Astrocyte (in vitro differentiated cells and primary cell): Measurements from ENCODE around the gene ALCAM. TPM values are rescaled to one million over a fixed set of nuclear protein-coding genes. Genes with fewer than 3 reads are reported as not detected.

Source experiments
- DNase-seq: peaks from one replicate; pipeline ENCODE4 v3.0.0-alpha.2; 2010; ENCODE audit warnings: low read depth
- FAIRE-seq: peaks from 2 replicates; lab custom pipeline; 2011; peaks lifted over from hg19 to GRCh38; lab: Jason Lieb, UNC
- H2AFZ ChIP-seq: 2 replicates; pipeline ENCODE4 v1.6.0; 2012; ENCODE audit warnings: low read depth, low read length, inconsistent platforms
- H3K27ac ChIP-seq: 2 replicates; pipeline ENCODE4 v1.5.1; 2011; ENCODE audit warnings: low read depth, low read length, inconsistent platforms
- H3K27me3 ChIP-seq: 2 replicates; pipeline ENCODE4 v1.6.0; 2011; ENCODE audit warnings: low read length, inconsistent platforms; ENCODE audit not compliant: insufficient read depth
- H3K36me3 ChIP-seq: 2 replicates; pipeline ENCODE4 v1.5.1; 2011; ENCODE audit warnings: low read length, inconsistent platforms; ENCODE audit not compliant: insufficient read depth
- H3K4me1 ChIP-seq: 2 replicates; pipeline ENCODE4 v1.5.1; 2011; ENCODE audit warnings: low read length, inconsistent platforms; ENCODE audit not compliant: insufficient read depth
- H3K4me2 ChIP-seq: 2 replicates; pipeline ENCODE4 v1.6.0; 2012; ENCODE audit warnings: low read length, inconsistent platforms
- H3K4me3 ChIP-seq: 2 replicates; pipeline ENCODE4 v1.5.1; 2011; ENCODE audit warnings: low read depth, mild to moderate bottlenecking, low read length, inconsistent platforms; ENCODE audit not compliant: insufficient read depth
- H3K79me2 ChIP-seq: 2 replicates; pipeline ENCODE4 v1.6.0; 2012; ENCODE audit warnings: mild to moderate bottlenecking, low read length, inconsistent platforms; ENCODE audit not compliant: insufficient read depth
- H3K9ac ChIP-seq: 2 replicates; pipeline ENCODE4 v1.6.0; 2012; ENCODE audit warnings: mild to moderate bottlenecking, low read length, inconsistent platforms
- H3K9me3 ChIP-seq: 2 replicates; pipeline ENCODE4 v1.5.1; 2012; ENCODE audit warnings: low read depth, mild to moderate bottlenecking, low read length, inconsistent platforms; ENCODE audit not compliant: insufficient read depth
- H4K20me1 ChIP-seq: 2 replicates; pipeline ENCODE4 v1.6.0; 2012; ENCODE audit warnings: low read length, inconsistent platforms; ENCODE audit not compliant: insufficient read depth
- H3K27ac Mint-ChIP-seq: one replicate; pipeline ENCODE4 v1.8.0; 2021; ENCODE audit warnings: mild to moderate bottlenecking, mixed read lengths; ENCODE audit not compliant: unreplicated experiment
- H3K27me3 Mint-ChIP-seq: one replicate; pipeline ENCODE4 v1.8.0; 2021; ENCODE audit warnings: low read depth, mixed read lengths; ENCODE audit not compliant: unreplicated experiment
- H3K36me3 Mint-ChIP-seq: one replicate; pipeline ENCODE4 v1.8.0; 2021; ENCODE audit warnings: low read depth, mixed read lengths; ENCODE audit not compliant: unreplicated experiment
- H3K4me1 Mint-ChIP-seq: one replicate; pipeline ENCODE4 v1.8.0; 2021; ENCODE audit warnings: low read depth, mixed read lengths; ENCODE audit not compliant: unreplicated experiment
- H3K4me3 Mint-ChIP-seq: one replicate; pipeline ENCODE4 v1.8.0; 2021; ENCODE audit warnings: mild to moderate bottlenecking, moderate library complexity, mixed read lengths; ENCODE audit not compliant: unreplicated experiment
- H3K9me3 Mint-ChIP-seq: one replicate; pipeline ENCODE4 v1.8.0; 2021; ENCODE audit warnings: mild to moderate bottlenecking, mixed read lengths; ENCODE audit not compliant: unreplicated experiment
- CTCF ChIP-seq: IDR thresholded peaks from 2 replicates; pipeline ENCODE4 v1.5.1; 2011; ENCODE audit warnings: low read depth, mild to moderate bottlenecking, inconsistent platforms, low read length, moderate library complexity; ENCODE audit not compliant: insufficient read depth
- EZH2 ChIP-seq: IDR thresholded peaks from 2 replicates; pipeline ENCODE4 v1.6.1; 2012; ENCODE audit warnings: mild to moderate bottlenecking, low read length, inconsistent platforms; ENCODE audit not compliant: insufficient read depth
- total RNA-seq: library from RNA; stranded (reverse); gene quantifications from 2 replicates; pipeline ENCODE4 v1.2.1, GENCODE V29; 2021

The ALCAM gene
- total RNA-seq, 1 donor from 2014 or later = 154 TPM

DNA sequence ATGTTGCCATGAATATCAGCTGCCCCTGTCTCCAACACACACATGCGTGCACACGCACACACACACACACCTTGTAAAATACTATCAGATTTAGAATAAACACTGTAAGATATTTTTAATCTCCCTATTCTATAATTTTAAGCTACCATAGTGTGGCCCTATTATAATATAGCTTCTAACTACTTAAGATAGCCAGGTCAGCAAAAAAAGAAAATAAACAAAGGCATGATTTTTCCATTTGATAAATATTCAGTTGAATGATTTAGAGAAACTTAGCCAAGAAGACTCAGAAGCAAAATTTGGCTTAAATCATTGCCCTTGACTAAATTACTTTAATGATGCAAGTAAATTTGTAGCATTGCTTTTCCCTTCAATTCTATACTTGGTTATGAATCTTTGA is 162.2 kb downstream of the ALCAM start:
- H3K36me3 Mint-ChIP-seq = peaks cover 14% of the 10 kb centered on the region
- no peaks in the 10 kb centered on the region for H3K79me2 ChIP-seq
- H3K4me3 ChIP-seq = no peak overlapping the region
- H3K9me3 ChIP-seq = no peaks in the 10 kb centered on the region
- no peaks in the 10 kb centered on the region for H3K27me3 Mint-ChIP-seq
- H3K9ac ChIP-seq = no peak overlapping the region
- no peak for FAIRE-seq
- H3K27ac Mint-ChIP-seq = no peak overlapping the region
- H3K9me3 Mint-ChIP-seq = no peaks in the 10 kb centered on the region
- H3K27ac ChIP-seq = no peak overlapping the region
- H4K20me1 ChIP-seq = no peaks in the 10 kb centered on the region
- no peak overlapping the region for H3K4me2 ChIP-seq
- no peaks in the 10 kb centered on the region for H3K27me3 ChIP-seq
- H3K4me1 ChIP-seq = peaks cover 28% of the 10 kb centered on the region
- H3K4me3 Mint-ChIP-seq = no peak overlapping the region
- no peak for TF ChIP-seq EZH2
- H2AFZ ChIP-seq = no peak overlapping the region
- DNase-seq = no peak
- peaks cover 13% of the 10 kb centered on the region for H3K36me3 ChIP-seq
- H3K4me1 Mint-ChIP-seq = peaks cover 6% of the 10 kb centered on the region

GRCh38 chr3:105529456-105529855 is 162.7 kb downstream of the ALCAM start:
- Mint-ChIP-seq H3K9me3 (no peaks in the 10 kb centered on the region), H3K27me3 (no peaks in the 10 kb centered on the region), H3K4me3 (no peak overlapping the region), H3K4me1 (peaks cover 11% of the 10 kb centered on the region), H3K36me3 (peaks cover 14% of the 10 kb centered on the region), H3K27ac (no peak overlapping the region)
- H3K27me3 ChIP-seq = no peaks in the 10 kb centered on the region
- H3K4me3 ChIP-seq = no peak overlapping the region
- no peak overlapping the region for H2AFZ ChIP-seq
- H3K4me1 ChIP-seq = peaks cover 28% of the 10 kb centered on the region
- FAIRE-seq = peak; percentile 55
- H3K36me3 ChIP-seq = peaks cover 11% of the 10 kb centered on the region
- no peaks in the 10 kb centered on the region for H3K79me2 ChIP-seq
- no peak for DNase-seq
- TF ChIP-seq CTCF (no peak), EZH2 (no peak)
- no peak overlapping the region for H3K4me2 ChIP-seq
- no peak overlapping the region for H3K27ac ChIP-seq
- no peaks in the 10 kb centered on the region for H4K20me1 ChIP-seq
- H3K9me3 ChIP-seq = no peaks in the 10 kb centered on the region
- no peak overlapping the region for H3K9ac ChIP-seq

DNA sequence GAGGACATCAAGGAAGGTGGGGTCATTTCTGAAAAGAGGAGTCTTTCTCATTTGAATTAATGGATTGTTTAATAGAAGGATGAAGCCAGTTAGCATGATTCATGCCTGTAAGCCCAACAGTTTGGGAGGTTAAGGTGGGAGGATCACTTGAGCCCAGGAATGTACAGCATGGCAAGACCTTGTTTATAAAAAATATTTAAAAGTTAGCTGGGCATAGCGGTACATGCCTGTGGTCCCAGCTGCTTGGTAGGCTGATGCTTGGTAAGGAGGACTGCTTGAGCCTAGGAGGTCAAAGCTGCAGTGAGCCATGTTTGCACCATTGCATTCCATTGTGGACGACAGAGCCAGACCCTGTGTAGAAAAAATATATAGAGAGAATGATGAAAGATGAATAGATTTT is 165.5 kb downstream of the ALCAM start:
- no peak overlapping the region for H3K9ac ChIP-seq
- no peaks in the 10 kb centered on the region for H4K20me1 ChIP-seq
- H3K4me3 Mint-ChIP-seq = no peak overlapping the region
- FAIRE-seq (no peak), DNase-seq (no peak)
- no peak overlapping the region for H3K4me3 ChIP-seq
- peaks cover 11% of the 10 kb centered on the region for H3K4me1 ChIP-seq
- H3K27me3 Mint-ChIP-seq = no peaks in the 10 kb centered on the region
- TF ChIP-seq EZH2 (no peak), CTCF (no peak)
- H3K4me2 ChIP-seq = no peak overlapping the region
- no peak overlapping the region for H2AFZ ChIP-seq
- H3K36me3 ChIP-seq = peaks cover 15% of the 10 kb centered on the region
- H3K79me2 ChIP-seq = no peaks in the 10 kb centered on the region
- H3K27ac Mint-ChIP-seq = no peak overlapping the region
- H3K9me3 ChIP-seq = no peaks in the 10 kb centered on the region
- H3K4me1 Mint-ChIP-seq = peaks cover 13% of the 10 kb centered on the region
- H3K36me3 Mint-ChIP-seq = peaks cover 18% of the 10 kb centered on the region
- H3K27ac ChIP-seq = no peak overlapping the region
- no peaks in the 10 kb centered on the region for H3K9me3 Mint-ChIP-seq
- no peaks in the 10 kb centered on the region for H3K27me3 ChIP-seq
